NCI-H526 (cell line): ENCODE measurements around the gene VPS13D.

Source experiments
- DNase-seq, 2 experiments: peaks; one replicate each; lab custom pipeline; 2025; lab: John Stamatoyannopoulos, UW

VPS13D gene

GRCh38 chr1:12229835-12230548 lies at the start of gene VPS13D:
VPS13D (plus strand) TSS chr1:12230030; CDS start chr1:12234267, 4,237 bp downstream.
- peak; percentile 16 to 86 for DNase-seq

GRCh38 chr1:12180315-12180714 lies 49.5 kb upstream of the VPS13D start:
- DNase-seq = no peak

- no peak for DNase-seq
Measured at GRCh38 chr1:12180903-12181302, 48.9 kb upstream of the VPS13D start.

GRCh38 chr1:12181568-12181967 lies 48.3 kb upstream of the VPS13D start:
- no peak for DNase-seq

GRCh38 chr1:12182410-12182984 lies 47.3 kb upstream of the VPS13D start:
- no peak for DNase-seq

GRCh38 chr1:12183095-12183794 lies 46.6 kb upstream of the VPS13D start:
- DNase-seq = no peak

GRCh38 chr1:12184008-12184681 lies 45.7 kb upstream of the VPS13D start:
- DNase-seq = no peak

- DNase-seq = no peak
Measured at GRCh38 chr1:12185036-12185917, 44.6 kb upstream of the VPS13D start.

GRCh38 chr1:12185918-12186678 lies 43.7 kb upstream of the VPS13D start:
- DNase-seq = no peak

- no peak for DNase-seq
Measured at GRCh38 chr1:12186679-12186985, 43.2 kb upstream of the VPS13D start.

GRCh38 chr1:12188115-12188514 lies 41.7 kb upstream of the VPS13D start:
- DNase-seq = no peak

- no peak for DNase-seq
Measured at GRCh38 chr1:12188657-12189327, 41.0 kb upstream of the VPS13D start.

GRCh38 chr1:12189328-12189682 lies 40.5 kb upstream of the VPS13D start:
- DNase-seq = no peak

- DNase-seq = peak in 1 of 2 experiments; percentile 26
Measured at GRCh38 chr1:12191242-12192032, 38.4 kb upstream of the VPS13D start.

- no peak for DNase-seq
Measured at GRCh38 chr1:12194666-12195216, 35.1 kb upstream of the VPS13D start.

- no peak for DNase-seq
Measured at GRCh38 chr1:12195416-12195815, 34.4 kb upstream of the VPS13D start.

- peak in 1 of 2 experiments; percentile 66 for DNase-seq
Measured at GRCh38 chr1:12196641-12197482, 33.0 kb upstream of the VPS13D start.

- DNase-seq = no peak
Measured at GRCh38 chr1:12197483-12197880, 32.3 kb upstream of the VPS13D start.
